K562 (cell line): ENCODE data around the gene SIK1. TPM values are rescaled to one million over a fixed set of nuclear protein-coding genes. Genes with fewer than 3 reads are reported as not detected.

ENCODE experiments used
- polyA plus RNA-seq, 8 experiments: library from polyadenylated mRNA; depleted of rRNA in 4 of 8; stranded (reverse) in 5 of 8; unstranded in 3 of 8; fragments of >200 nt; fragmentation: Nextera tagmentation in 2 of 8; fragmentation: Illumina TruSeq in 1 of 8; extraction: Ambion mirVana in 2 of 8; extraction: Trizol in 1 of 8; gene quantifications; 2 replicates each; pipeline versions ENCODE4 v1.2.1 to v1.2.3, GENCODE V29; 2011 to 2014; ENCODE audit warnings: inconsistent platforms in 1 of 8, missing spikeins in 1 of 8
- total RNA-seq, 7 experiments: library from RNA; depleted of rRNA in 6 of 7; stranded (reverse); fragments of >200 nt in 6 of 7; fragmentation: Illumina TruSeq in 2 of 7; extraction: Trizol in 2 of 7; gene quantifications; 2 replicates each; pipeline versions ENCODE4 v1.2.1 to v1.2.3, GENCODE V29; 2011 to 2021; ENCODE audit warnings: low replicate concordance in 1 of 7

The SIK1 gene
- total and polyA plus RNA-seq, 9 of the 15 experiments (the other 6 are each of a cell fraction or from before 2014, with no cell fraction given), result 0.45 to 4.3 (median 1.8) TPM; not detected in 2

Other genes with a start within 250 kb of the SIK1 start
- 0.20 TPM in 1 of 2 replicates, not detected in the other for gene HSF2BP, start 232.4 kb upstream of the SIK1 start, total RNA-seq (2014; rRNA removed)
- 0.19 and 0.22 TPM in 2 replicates for gene HSF2BP, start 232.4 kb upstream of the SIK1 start, total RNA-seq (2014; rRNA removed; fragmentation: Illumina TruSeq; extraction: Trizol)
- gene HSF2BP, start 232.4 kb upstream of the SIK1 start, total RNA-seq (2015; rRNA removed; fragmentation: Illumina TruSeq; extraction: Trizol), result 0.18 and 0.23 TPM in 2 replicates
- gene HSF2BP, start 232.4 kb upstream of the SIK1 start, total RNA-seq (2021), result 0.22 and 0.55 TPM in 2 replicates
- gene HSF2BP, start 232.4 kb upstream of the SIK1 start, polyA plus RNA-seq (2011; rRNA removed), result 0.20 and 0.30 TPM in 2 replicates
- 0.12 TPM in 1 of 2 replicates, not detected in the other for gene HSF2BP, start 232.4 kb upstream of the SIK1 start, polyA plus RNA-seq (2014; fragmentation: Illumina TruSeq; extraction: Trizol)
- under 1 TPM in 1 of 2 experiments, not detected in 1; 0.04 TPM for gene HSF2BP, start 232.4 kb upstream of the SIK1 start, polyA plus RNA-seq (2014; fragmentation: Nextera tagmentation; extraction: Ambion mirVana)
- gene HSF2BP, start 232.4 kb upstream of the SIK1 start, polyA plus RNA-seq (2014; rRNA removed), result 0.53 and 0.57 TPM in 2 replicates
- 41.9 and 58.6 TPM in 2 replicates for gene RRP1B, start 232.4 kb upstream of the SIK1 start, total RNA-seq (2014; rRNA removed)
- 43.4 and 46.4 TPM in 2 replicates for gene RRP1B, start 232.4 kb upstream of the SIK1 start, total RNA-seq (2014; rRNA removed; fragmentation: Illumina TruSeq; extraction: Trizol)
- 49.7 and 49.8 TPM in 2 replicates for gene RRP1B, start 232.4 kb upstream of the SIK1 start, total RNA-seq (2015; rRNA removed; fragmentation: Illumina TruSeq; extraction: Trizol)
- 66.6 and 66.7 TPM in 2 replicates for gene RRP1B, start 232.4 kb upstream of the SIK1 start, total RNA-seq (2021)
- gene RRP1B, start 232.4 kb upstream of the SIK1 start, polyA plus RNA-seq (2011; rRNA removed), result 20.4 and 21.4 TPM in 2 replicates
- gene RRP1B, start 232.4 kb upstream of the SIK1 start, polyA plus RNA-seq (2014; fragmentation: Illumina TruSeq; extraction: Trizol), result 48.4 and 49.4 TPM in 2 replicates
- 1 to 10 TPM; 6.8 to 8.0 TPM for gene RRP1B, start 232.4 kb upstream of the SIK1 start, polyA plus RNA-seq (2014; fragmentation: Nextera tagmentation; extraction: Ambion mirVana)
- gene RRP1B, start 232.4 kb upstream of the SIK1 start, polyA plus RNA-seq (2014; rRNA removed), result 31.3 and 33.1 TPM in 2 replicates